GM21515 (cell line): ENCODE results near the gene CHST7.

Source experiments
- ATAC-seq: cut with Tn5 transposase; IDR thresholded peaks from one replicate; pipeline ENCODE4 v1.9.1; 2021; ENCODE audit not compliant: unreplicated experiment

CHST7 gene

DNA sequence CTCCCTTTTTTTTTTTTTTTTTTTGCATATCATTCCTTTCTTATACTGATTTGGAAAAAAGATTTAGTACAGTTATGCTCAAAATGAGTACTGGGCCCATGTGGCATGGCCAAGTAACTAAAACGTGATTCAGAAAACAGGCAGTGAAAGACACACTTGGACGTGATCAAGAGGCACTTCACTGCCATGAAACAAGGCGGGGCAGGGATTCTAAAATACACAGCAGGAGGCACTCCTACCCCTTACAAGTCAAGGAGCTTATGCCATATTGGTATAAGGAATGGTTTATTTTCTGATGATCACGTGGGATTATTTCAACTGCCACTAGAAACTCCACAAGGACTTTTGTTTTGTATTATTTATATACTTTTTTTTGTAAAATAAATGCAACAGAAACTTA, 72.0 kb downstream of the CHST7 start:
- no peak for ATAC-seq

DNA sequence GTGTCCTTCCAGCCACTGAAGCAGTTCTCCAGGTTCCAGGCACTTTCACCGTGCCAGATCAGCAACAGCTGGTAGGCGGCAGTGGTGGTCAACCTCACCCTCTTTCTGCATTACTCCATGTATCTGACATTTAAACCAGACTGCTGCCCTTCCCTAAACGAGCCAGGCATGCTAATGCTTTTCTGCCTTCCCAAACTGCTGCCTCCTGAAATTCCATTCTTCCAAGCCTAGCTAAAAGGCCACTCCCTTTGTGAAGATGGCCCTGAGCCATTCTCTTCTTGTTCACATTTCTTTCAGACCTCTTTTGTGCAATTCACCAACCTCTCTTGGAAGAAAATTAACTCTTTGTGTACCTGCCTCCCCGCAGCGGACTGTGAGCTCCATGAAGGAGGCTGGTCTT, 73.7 kb downstream of the CHST7 start:
- no peak for ATAC-seq
